Measurements from ENCODE around the gene ABHD6. TPM values are rescaled to one million over a fixed set of nuclear protein-coding genes. Genes with fewer than 3 reads are reported as not detected.
"Not testable (repeated sequence)": the region's sequence is repeated elsewhere in the genome, so short reads cannot be mapped to it uniquely, and the experiment has no call there.

The ABHD6 gene
- total RNA-seq, 1 donor: 5.1 TPM

DNA sequence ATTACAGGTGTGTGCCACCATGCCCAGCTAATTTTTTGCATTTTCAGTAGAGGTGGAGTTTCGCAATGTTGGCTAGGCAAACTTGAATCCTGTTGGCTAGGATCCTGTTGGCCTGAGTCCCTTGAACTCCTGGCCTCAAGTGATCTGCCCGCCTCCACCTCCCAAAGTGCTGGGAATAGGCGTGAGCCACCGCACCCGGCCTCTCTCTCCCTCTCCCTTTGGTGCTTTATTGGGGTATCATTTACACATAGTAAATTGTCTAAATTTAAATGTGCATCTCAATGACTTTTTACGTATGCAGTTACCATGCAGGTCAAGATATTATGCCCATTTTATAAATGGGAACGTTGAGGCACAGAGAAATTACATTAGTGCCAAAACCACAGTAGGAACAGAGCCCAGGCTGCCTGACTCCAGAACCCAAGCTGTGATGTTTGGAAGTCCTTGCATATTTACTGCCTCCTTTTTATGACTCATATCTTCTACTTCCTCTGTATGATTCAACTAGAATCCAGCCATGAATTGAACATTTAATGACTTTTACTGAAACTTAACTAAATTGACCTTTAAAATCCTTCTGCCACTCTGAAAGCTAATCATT lies 34.4 kb downstream of the ABHD6 start:
- Histone ChIP-seq H3K36me3 (ENCODE audit: insufficient read depth, low read length) (no peaks in the 10 kb centered on the region), H3K79me2 (ENCODE audit: insufficient read depth, low read length) (no peaks in the 10 kb centered on the region), H3K27me3 (ENCODE audit: insufficient read depth, low read length) (no peaks in the 10 kb centered on the region), H3K9me3 (ENCODE audit: low read depth, low read length) (no peaks in the 10 kb centered on the region), H3K4me2 (ENCODE audit: insufficient read depth, low read length) (peak overlapping the region; percentile 80), H3K4me3 (ENCODE audit: insufficient read depth, low read length) (peak overlapping the region; percentile 48), H2AFZ (ENCODE audit: low read length) (peak overlapping the region; percentile 75), H3K27ac (ENCODE audit: low read depth, low read length) (peak overlapping the region; percentile 84), H3K4me1 (ENCODE audit: insufficient read depth, low read length) (peaks cover 13% of the 10 kb centered on the region), H4K20me1 (ENCODE audit: insufficient read depth, low read length) (no peaks in the 10 kb centered on the region)
- DNase-seq (ENCODE audit: insufficient read length, low spot score, missing footprints): peak; percentile 92
- no peak for TF ChIP-seq CTCF (IDR thresholded peaks at IDR 0.05; ENCODE audit: extremely low read depth, low read depth, low read length)

GRCh38 chr3:58272891-58273290 lies 35.3 kb downstream of the ABHD6 start:
- TF ChIP-seq CTCF (IDR thresholded peaks at IDR 0.05; ENCODE audit: extremely low read depth, low read depth, low read length): no peak
- no peak overlapping the region for H3K4me3 ChIP-seq (ENCODE audit: insufficient read depth, low read length)
- no peaks in the 10 kb centered on the region for H3K9me3 ChIP-seq (ENCODE audit: low read depth, low read length)
- peak overlapping the region; percentile 80 for H3K4me2 ChIP-seq (ENCODE audit: insufficient read depth, low read length)
- peaks cover 13% of the 10 kb centered on the region for H3K4me1 ChIP-seq (ENCODE audit: insufficient read depth, low read length)
- H4K20me1 ChIP-seq (ENCODE audit: insufficient read depth, low read length): no peaks in the 10 kb centered on the region
- no peaks in the 10 kb centered on the region for H3K79me2 ChIP-seq (ENCODE audit: insufficient read depth, low read length)
- peak overlapping the region; percentile 84 for H3K27ac ChIP-seq (ENCODE audit: low read depth, low read length)
- no peaks in the 10 kb centered on the region for H3K36me3 ChIP-seq (ENCODE audit: insufficient read depth, low read length)
- H2AFZ ChIP-seq (ENCODE audit: low read length): no peak overlapping the region
- H3K27me3 ChIP-seq (ENCODE audit: insufficient read depth, low read length): no peaks in the 10 kb centered on the region
- DNase-seq (ENCODE audit: insufficient read length, low spot score, missing footprints): no peak

- peaks cover 13% of the 10 kb centered on the region for H3K4me1 ChIP-seq (ENCODE audit: insufficient read depth, low read length)
- H3K4me3 ChIP-seq (ENCODE audit: insufficient read depth, low read length); H3K79me2 ChIP-seq (ENCODE audit: insufficient read depth, low read length); H2AFZ ChIP-seq (ENCODE audit: low read length); H3K4me2 ChIP-seq (ENCODE audit: insufficient read depth, low read length); DNase-seq (ENCODE audit: insufficient read length, low spot score, missing footprints); H3K9me3 ChIP-seq (ENCODE audit: low read depth, low read length); H3K27ac ChIP-seq (ENCODE audit: low read depth, low read length); H4K20me1 ChIP-seq (ENCODE audit: insufficient read depth, low read length); H3K36me3 ChIP-seq (ENCODE audit: insufficient read depth, low read length); H3K27me3 ChIP-seq (ENCODE audit: insufficient read depth, low read length): not testable (repeated sequence)
These were observed 35.8 kb downstream of the ABHD6 start for GRCh38 chr3:58273362-58273761.

- Histone ChIP-seq H3K79me2 (ENCODE audit: insufficient read depth, low read length) (no peaks in the 10 kb centered on the region), H4K20me1 (ENCODE audit: insufficient read depth, low read length) (no peaks in the 10 kb centered on the region), H3K4me1 (ENCODE audit: insufficient read depth, low read length) (peaks cover 13% of the 10 kb centered on the region), H3K27ac (ENCODE audit: low read depth, low read length) (no peak overlapping the region), H3K27me3 (ENCODE audit: insufficient read depth, low read length) (no peaks in the 10 kb centered on the region), H3K4me3 (ENCODE audit: insufficient read depth, low read length) (no peak overlapping the region), H3K9me3 (ENCODE audit: low read depth, low read length) (no peaks in the 10 kb centered on the region), H3K36me3 (ENCODE audit: insufficient read depth, low read length) (no peaks in the 10 kb centered on the region), H3K4me2 (ENCODE audit: insufficient read depth, low read length) (no peak overlapping the region), H2AFZ (ENCODE audit: low read length) (no peak overlapping the region)
- no peak for DNase-seq (ENCODE audit: insufficient read length, low spot score, missing footprints)
- TF ChIP-seq CTCF (IDR thresholded peaks at IDR 0.05; ENCODE audit: extremely low read depth, low read depth, low read length): no peak
These were observed 36.5 kb downstream of the ABHD6 start for GRCh38 chr3:58274027-58274614.
